Lower lobe of right lung (tissue), 2 donors: ENCODE results near the gene EIF3I. TPM values are rescaled to one million over a fixed set of nuclear protein-coding genes. Genes with fewer than 3 reads are reported as not detected.

ENCODE experiments used
- ATAC-seq, 2 donors: fragments of 200-7000 bp; cut with Tn5 transposase; one replicate each; pipeline ENCODE4 v1.9.1; 2020 to 2022; ENCODE audit warnings: mild to moderate bottlenecking in 2 of 2, moderate library complexity in 2 of 2
- DNase-seq: peaks from one replicate; pipeline ENCODE4 v3.0.0-alpha.2; 2020
- H3K27ac ChIP-seq: fragments of 200-600 bp; one replicate; pipeline ENCODE4 v1.8.0; 2022
- H3K27me3 ChIP-seq: fragments of 200-600 bp; one replicate; pipeline ENCODE4 v1.8.0; 2022; ENCODE audit warnings: low read depth
- H3K36me3 ChIP-seq: fragments of 200-600 bp; one replicate; pipeline ENCODE4 v1.8.0; 2022; ENCODE audit warnings: mild to moderate bottlenecking
- H3K4me1 ChIP-seq: fragments of 200-600 bp; one replicate; pipeline ENCODE4 v1.8.0; 2022
- H3K4me3 ChIP-seq: fragments of 200-600 bp; one replicate; pipeline ENCODE4 v1.8.0; 2022; ENCODE audit warnings: mild to moderate bottlenecking
- H3K9me3 ChIP-seq: fragments of 200-600 bp; one replicate; pipeline ENCODE4 v1.8.0; 2022
- CTCF ChIP-seq: fragments of 200-600 bp; IDR thresholded peaks from one replicate; pipeline ENCODE4 v1.8.0; 2022; ENCODE audit warnings: antibody characterized with exemption, mild to moderate bottlenecking
- intact Hi-C: fragments of 100-400 bp; cut with DNase I; formaldehyde crosslinking; loops from one replicate; pipeline ENCODE4 v1.11.0; 2022
- total RNA-seq: library from RNA; stranded (reverse); fragmentation: NEBNext Ultra II Directional; extraction: Animal tissue kit (Norgen Biotek cat#: 25700); gene quantifications from one replicate; pipeline ENCODE4 v1.2.1, GENCODE V29; 2021
- donor health status: DM: no; HTN: yes; CAD: no; lungs with severe emphysema.

The EIF3I gene
- total RNA-seq, 1 donor from 2014 or later, result 99.4 TPM

DNA sequence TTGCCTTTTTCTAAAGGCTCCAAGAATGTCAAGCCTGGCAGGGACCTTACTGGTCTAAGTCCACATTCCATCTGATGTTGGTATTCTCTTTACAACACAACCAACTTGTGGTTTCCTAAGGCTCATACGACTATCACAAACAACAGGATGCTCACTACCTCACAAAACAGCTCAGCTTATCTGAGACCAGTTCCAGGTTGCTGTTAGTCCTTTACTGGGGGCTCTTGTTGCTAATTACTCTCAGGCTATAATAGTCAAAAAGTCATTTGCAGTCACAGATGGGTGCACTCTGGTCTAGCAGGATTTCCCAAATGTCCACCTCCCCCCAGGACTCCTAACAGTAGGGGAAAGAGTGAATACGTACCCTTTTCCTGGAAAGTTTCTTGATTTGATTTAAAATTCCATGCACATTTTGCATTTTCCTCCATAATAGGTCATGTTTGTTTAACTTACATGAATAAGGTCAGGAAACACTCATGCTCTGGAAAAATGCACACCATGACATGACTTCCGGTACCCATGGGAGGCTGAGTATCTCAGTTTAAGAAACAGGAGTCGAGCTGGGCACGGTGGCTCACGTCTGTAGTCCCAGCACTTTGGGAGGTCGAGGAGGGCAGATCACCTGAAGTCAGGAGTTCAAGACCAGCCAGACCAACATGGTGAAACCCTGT is 44.8 kb downstream of the EIF3I start:
- no peaks in the 10 kb centered on the region for H3K9me3 ChIP-seq
- H3K27ac ChIP-seq, result no peak overlapping the region
- ATAC-seq (no peak), DNase-seq (no peak)
- no peak overlapping the region for H3K4me3 ChIP-seq
- H3K27me3 ChIP-seq, result no peaks in the 10 kb centered on the region
- H3K36me3 ChIP-seq, result no peaks in the 10 kb centered on the region
- H3K4me1 ChIP-seq, result peaks cover 4% of the 10 kb centered on the region
- intact Hi-C loops, result no loop called here
- TF ChIP-seq CTCF, result no peak

DNA sequence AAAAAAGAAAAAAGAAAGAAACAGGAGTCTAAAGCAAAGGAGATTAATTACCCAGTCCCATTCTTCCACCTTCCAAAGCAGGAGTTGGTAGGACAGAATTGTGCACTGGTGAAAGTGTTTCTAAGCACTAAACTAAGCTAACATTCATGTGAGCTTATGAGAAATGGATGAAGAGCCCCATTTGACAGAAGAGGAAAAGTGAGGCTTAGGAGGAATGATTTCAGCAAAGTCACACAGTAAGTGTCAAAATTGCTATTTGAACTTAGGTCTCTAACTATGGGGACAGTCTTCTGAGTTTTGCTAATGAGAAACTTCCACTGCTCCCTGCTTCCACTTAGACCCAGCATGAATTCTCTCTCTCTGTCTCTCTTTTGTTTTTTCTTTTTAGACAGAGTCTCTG is 47.5 kb downstream of the EIF3I start:
- H3K4me3 ChIP-seq, result no peak overlapping the region
- DNase-seq (no peak), ATAC-seq (no peak)
- no peaks in the 10 kb centered on the region for H3K36me3 ChIP-seq
- peaks cover 4% of the 10 kb centered on the region for H3K4me1 ChIP-seq
- peaks cover 8% of the 10 kb centered on the region for H3K27me3 ChIP-seq
- no peak overlapping the region for H3K27ac ChIP-seq
- TF ChIP-seq CTCF, result no peak
- H3K9me3 ChIP-seq, result no peaks in the 10 kb centered on the region
- intact Hi-C loops, result no loop called here

- DNase-seq (no peak), ATAC-seq (no peak)
- no peak overlapping the region for H3K4me3 ChIP-seq
- peaks cover 19% of the 10 kb centered on the region for H3K27me3 ChIP-seq
- intact Hi-C loops, result no loop called here
- no peak for TF ChIP-seq CTCF
- no peak overlapping the region for H3K27ac ChIP-seq
- no peaks in the 10 kb centered on the region for H3K4me1 ChIP-seq
- no peaks in the 10 kb centered on the region for H3K36me3 ChIP-seq
- H3K9me3 ChIP-seq, result no peaks in the 10 kb centered on the region
Observed at GRCh38 chr1:32272557-32273390, 50.6 kb downstream of the EIF3I start.

- no peak overlapping the region for H3K27ac ChIP-seq
- H3K4me1 ChIP-seq, result no peaks in the 10 kb centered on the region
- H3K36me3 ChIP-seq, result no peaks in the 10 kb centered on the region
- H3K4me3 ChIP-seq, result no peak overlapping the region
- H3K9me3 ChIP-seq, result no peaks in the 10 kb centered on the region
- intact Hi-C loops, result no loop called here
- TF ChIP-seq CTCF, result no peak
- ATAC-seq (peak; percentile 16 to 32), DNase-seq (no peak)
- peaks cover 19% of the 10 kb centered on the region for H3K27me3 ChIP-seq
Observed at GRCh38 chr1:32273391-32274208, 51.4 kb downstream of the EIF3I start.

- ATAC-seq, result peak in 1 of 2 donors; percentile 3
- H3K4me1 ChIP-seq, result no peaks in the 10 kb centered on the region
- H3K9me3 ChIP-seq, result no peaks in the 10 kb centered on the region
- peaks cover 19% of the 10 kb centered on the region for H3K27me3 ChIP-seq
- TF ChIP-seq CTCF, result no peak
- intact Hi-C loops, result no loop called here
- no peak overlapping the region for H3K27ac ChIP-seq
- H3K4me3 ChIP-seq, result no peak overlapping the region
- no peak for DNase-seq
- H3K36me3 ChIP-seq, result no peaks in the 10 kb centered on the region
Observed at GRCh38 chr1:32274646-32275340, 52.6 kb downstream of the EIF3I start.
